Keratinocyte (primary cell): ENCODE data around the gene LEP. TPM values are rescaled to one million over a fixed set of nuclear protein-coding genes. Genes with fewer than 3 reads are reported as not detected.

ENCODE experiments used
- DNase-seq: peaks from one replicate; pipeline ENCODE4 v3.0.0-alpha.2; 2011; ENCODE audit warnings: low read depth, missing footprints, low spot score
- FAIRE-seq: peaks from 2 replicates; lab custom pipeline; 2011; peaks lifted over from hg19 to GRCh38; lab: Jason Lieb, UNC
- H2AFZ ChIP-seq: 2 replicates; pipeline ENCODE4 v1.6.0; 2012; ENCODE audit warnings: low read length, control low read depth, inconsistent platforms; ENCODE audit not compliant: control insufficient read depth
- H3K27ac ChIP-seq: 2 replicates; pipeline ENCODE4 v1.5.1; 2011; ENCODE audit warnings: low read length; ENCODE audit not compliant: control insufficient read depth, insufficient read depth
- H3K27me3 ChIP-seq: 3 replicates; pipeline ENCODE4 v1.6.0; 2011; ENCODE audit warnings: low read length; ENCODE audit not compliant: control insufficient read depth, insufficient read depth; ENCODE audit errors: extremely low read depth
- H3K36me3 ChIP-seq, 2 experiments: 2 replicates in 1 of 2; 3 replicates in 1 of 2; pipeline ENCODE4 v1.5.1; 2011; ENCODE audit warnings: low read length in 2 of 2, mild to moderate bottlenecking in 1 of 2; ENCODE audit not compliant: control insufficient read depth in 2 of 2, insufficient read depth in 2 of 2; ENCODE audit errors: extremely low read depth in 1 of 2
- H3K4me1 ChIP-seq: 3 replicates; pipeline ENCODE4 v1.5.1; 2011; ENCODE audit warnings: low read length; ENCODE audit not compliant: control insufficient read depth, insufficient read depth; ENCODE audit errors: extremely low read depth
- H3K4me2 ChIP-seq: 3 replicates; pipeline ENCODE4 v1.6.0; 2011; ENCODE audit warnings: low read depth, low read length; ENCODE audit not compliant: control insufficient read depth, insufficient read depth; ENCODE audit errors: extremely low read depth
- H3K4me3 ChIP-seq, 3 experiments: fragments of 200-600 bp in 1 of 3; sonication (generic) in 1 of 3; 2 replicates in 2 of 3; 3 replicates in 1 of 3; pipeline ENCODE4 v1.5.1; 2011 to 2016; ENCODE audit warnings: low read length in 3 of 3, mild to moderate bottlenecking in 3 of 3, control low read depth in 2 of 3, inconsistent platforms in 1 of 3, low read depth in 1 of 3, mixed read lengths in 1 of 3, mixed run types in 1 of 3, moderate library complexity in 1 of 3; ENCODE audit not compliant: control insufficient read depth in 2 of 3, insufficient read depth in 2 of 3; ENCODE audit errors: extremely low read depth in 1 of 3
- H3K79me2 ChIP-seq: 2 replicates; pipeline ENCODE4 v1.6.0; 2012; ENCODE audit warnings: low read length; ENCODE audit not compliant: control insufficient read depth, insufficient read depth
- H3K9ac ChIP-seq: 3 replicates; pipeline ENCODE4 v1.6.0; 2011; ENCODE audit warnings: low read length; ENCODE audit not compliant: control insufficient read depth, insufficient read depth; ENCODE audit errors: extremely low read depth
- H3K9me1 ChIP-seq: 3 replicates; pipeline ENCODE4 v1.6.0; 2011; ENCODE audit warnings: low read length; ENCODE audit not compliant: control insufficient read depth, insufficient read depth; ENCODE audit errors: extremely low read depth
- H3K9me3 ChIP-seq: 2 replicates; pipeline ENCODE4 v1.5.1; 2012; ENCODE audit warnings: low read depth, low read length; ENCODE audit not compliant: control insufficient read depth
- H4K20me1 ChIP-seq: 3 replicates; pipeline ENCODE4 v1.6.0; 2011; ENCODE audit warnings: low read length; ENCODE audit not compliant: control insufficient read depth, insufficient read depth; ENCODE audit errors: extremely low read depth
- CTCF ChIP-seq, 3 experiments: IDR thresholded peaks in 1 of 3; conservative IDR thresholded peaks in 1 of 3; optimal IDR thresholded peaks in 1 of 3; 2 replicates in 2 of 3; 3 replicates in 1 of 3; pipeline versions ENCODE3 to v1.5.1; 2011; ENCODE audit warnings: low read length in 3 of 3, mild to moderate bottlenecking in 3 of 3, moderate library complexity in 2 of 3, control low read depth in 1 of 3, inconsistent platforms in 1 of 3; ENCODE audit not compliant: insufficient read depth in 2 of 3; ENCODE audit errors: extremely low read depth in 1 of 3
- EZH2 ChIP-seq: IDR thresholded peaks from one replicate; pipeline ENCODE4 v1.6.1; 2012; ENCODE audit warnings: inconsistent platforms, mild to moderate bottlenecking, low read length, moderate library complexity
- dilution Hi-C: fragments of 300-500 bp; cut with MboI; formaldehyde crosslinking; loops from one replicate; pipeline ENCODE4 v1.7.0; 2020; ENCODE audit warnings: low sequenced_read_pairs; ENCODE audit not compliant: extremely low pct_ligation_motif_present
- polyA plus RNA-seq, 5 experiments: library from polyadenylated mRNA; depleted of rRNA in 3 of 5; stranded (reverse) in 3 of 5; stranded (forward) in 1 of 5; unstranded in 1 of 5; fragments of >200 nt; gene quantifications; 1 replicate in 1 of 5; 2 replicates in 3 of 5; 3 replicates in 1 of 5; pipeline versions ENCODE4 v1.2.1 to v1.2.3, GENCODE V29; 2011 to 2012; ENCODE audit warnings: missing spikeins in 2 of 5, low read depth in 1 of 5, low replicate concordance in 1 of 5

The LEP gene
- polyA plus RNA-seq, 1 donor (not counting 4 experiments of a cell fraction or from before 2014, with no cell fraction given): 0.10 TPM

GRCh38 chr7:128266883-128267594 is 26.0 kb downstream of the LEP start:
- no peaks in the 10 kb centered on the region for H3K36me3 ChIP-seq
- peak overlapping the region; percentile 67 for H3K9ac ChIP-seq
- no peaks in the 10 kb centered on the region for H3K9me1 ChIP-seq
- H3K27ac ChIP-seq: peak overlapping the region; percentile 67
- H3K4me1 ChIP-seq: peaks cover 31% of the 10 kb centered on the region
- dilution Hi-C loops: no loop called here
- H3K4me3 ChIP-seq: peak overlapping the region in 2 of 3 experiments; percentile 36 to 50
- peak overlapping the region; percentile 82 for H3K4me2 ChIP-seq
- no peaks in the 10 kb centered on the region for H3K79me2 ChIP-seq
- no peaks in the 10 kb centered on the region for H3K27me3 ChIP-seq
- peak; percentile 63 for DNase-seq
- H4K20me1 ChIP-seq: no peaks in the 10 kb centered on the region
- peak; percentile 96 for FAIRE-seq
- no peak for TF ChIP-seq EZH2
- peak in 1 of 3 experiments; percentile 14 for TF ChIP-seq CTCF (optimal IDR thresholded peaks at IDR 0.05 in 1 of 3, IDR thresholded peaks at IDR 0.05 in 1 of 3, conservative IDR thresholded peaks at IDR 0.05 in 1 of 3; ENCODE audit: extremely low read depth in 1 of 3, insufficient read depth in 2 of 3, low read length in 3 of 3)
- no peaks in the 10 kb centered on the region for H3K9me3 ChIP-seq
- peak overlapping the region; percentile 88 for H2AFZ ChIP-seq

DNA sequence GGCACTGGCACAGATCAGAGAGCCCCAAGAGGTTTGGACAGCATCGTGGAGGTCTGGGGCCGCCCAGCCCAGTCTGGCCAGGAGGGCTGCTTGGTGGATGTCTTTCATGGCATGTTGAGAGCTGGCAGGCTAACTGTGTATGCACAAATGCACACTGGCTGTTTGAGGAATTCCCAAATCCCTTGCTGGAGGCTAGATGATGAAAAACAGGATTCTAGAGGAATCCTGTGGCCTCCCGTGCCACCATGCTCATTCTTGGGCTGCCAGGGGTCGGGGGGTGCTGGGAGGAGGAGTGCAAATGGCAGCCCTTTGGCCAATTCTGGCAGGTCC is 26.5 kb downstream of the LEP start:
- peak overlapping the region; percentile 67 for H3K27ac ChIP-seq

More for the DNA sequence above, 26.5 kb downstream of the LEP start:
- H2AFZ ChIP-seq: peak overlapping the region; percentile 88
- H3K9me3 ChIP-seq: no peaks in the 10 kb centered on the region
- no peaks in the 10 kb centered on the region for H3K9me1 ChIP-seq
- TF ChIP-seq EZH2: no peak
- TF ChIP-seq CTCF (optimal IDR thresholded peaks at IDR 0.05 in 1 of 3, IDR thresholded peaks at IDR 0.05 in 1 of 3, conservative IDR thresholded peaks at IDR 0.05 in 1 of 3; ENCODE audit: extremely low read depth in 1 of 3, insufficient read depth in 2 of 3, low read length in 3 of 3): no peak
- no peak for DNase-seq
- H3K27me3 ChIP-seq: no peaks in the 10 kb centered on the region
- no peaks in the 10 kb centered on the region for H4K20me1 ChIP-seq
- no peaks in the 10 kb centered on the region for H3K79me2 ChIP-seq
- H3K4me3 ChIP-seq: peak overlapping the region in 1 of 3 experiments; percentile 50
- dilution Hi-C loops: no loop called here
- peak; percentile 20 for FAIRE-seq
- peak overlapping the region; percentile 67 for H3K9ac ChIP-seq
- H3K4me2 ChIP-seq: peak overlapping the region; percentile 82
- H3K36me3 ChIP-seq: no peaks in the 10 kb centered on the region
- peaks cover 32% of the 10 kb centered on the region for H3K4me1 ChIP-seq
